ENCODE data around the gene DFFA.

DNA sequence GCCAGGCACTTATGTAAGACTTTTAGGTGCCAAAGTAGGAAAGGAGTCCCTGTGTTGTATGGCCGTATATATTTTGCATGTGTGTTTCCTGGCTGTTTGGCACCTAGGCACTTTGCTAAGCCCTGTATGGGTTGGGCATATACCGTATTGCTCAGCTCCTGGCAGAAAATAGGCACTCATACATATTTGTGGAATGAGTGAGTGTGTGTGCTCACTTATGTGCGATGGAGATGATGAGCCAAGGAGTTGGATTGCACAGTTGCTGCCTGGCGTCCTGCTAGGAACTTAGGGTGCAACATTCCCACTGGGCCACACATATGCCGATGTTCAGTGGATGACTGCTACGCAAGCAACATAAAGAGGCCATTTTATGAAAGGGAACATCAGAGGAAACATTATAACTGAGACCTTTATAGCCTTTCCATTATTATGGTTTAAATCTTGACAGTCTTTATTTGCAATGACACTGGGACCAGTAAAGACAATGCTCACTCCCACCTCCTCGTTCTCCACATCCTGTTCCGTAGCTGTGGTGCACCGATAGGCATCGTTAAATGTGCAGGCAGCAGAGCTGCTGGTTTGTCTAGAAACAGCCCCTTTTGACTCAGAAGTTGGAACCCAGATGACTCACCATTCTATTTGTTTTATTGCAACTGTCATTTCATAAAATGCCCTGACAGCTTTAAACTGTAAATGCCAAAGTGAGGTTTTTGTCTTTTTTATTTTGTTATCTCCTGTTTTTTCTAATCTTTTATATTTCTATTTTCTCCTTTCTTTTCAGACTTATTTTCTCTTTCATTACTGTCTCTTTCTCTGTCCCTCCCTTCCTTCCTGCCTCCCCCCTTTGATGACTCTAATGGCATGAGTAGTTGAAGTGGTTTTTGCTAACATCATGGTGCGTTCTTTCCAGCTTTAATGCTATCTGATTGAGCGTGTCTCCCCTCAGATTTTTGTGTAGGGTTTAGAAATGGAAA is 38.5 kb upstream of the DFFA start:
- no peak for TF ChIP-seq CTCF (conservative IDR thresholded peaks at IDR 0.05; ENCODE audit: low read depth, low read length)
- TF ChIP-seq EZH2 (IDR thresholded peaks at IDR 0.05; ENCODE audit: borderline replicate concordance, low read depth, low read length, poor library complexity, severe bottlenecking), result no peak
